NCI-H345 treated with DMSO at 0.1 percent for 48 hours (cell line): ENCODE results near the gene PRCD.
"Not testable (repeated sequence)": the region's sequence is repeated elsewhere in the genome, so short reads cannot be mapped to it uniquely, and the experiment has no call there.

Experiments
- DNase-seq: peaks from one replicate; lab custom pipeline; 2025; ENCODE audit not compliant: unreplicated experiment; lab: John Stamatoyannopoulos, UW

The PRCD gene

GRCh38 chr17:76525513-76525833 lies 14.4 kb upstream of the PRCD start:
- not testable (repeated sequence) for DNase-seq

DNA sequence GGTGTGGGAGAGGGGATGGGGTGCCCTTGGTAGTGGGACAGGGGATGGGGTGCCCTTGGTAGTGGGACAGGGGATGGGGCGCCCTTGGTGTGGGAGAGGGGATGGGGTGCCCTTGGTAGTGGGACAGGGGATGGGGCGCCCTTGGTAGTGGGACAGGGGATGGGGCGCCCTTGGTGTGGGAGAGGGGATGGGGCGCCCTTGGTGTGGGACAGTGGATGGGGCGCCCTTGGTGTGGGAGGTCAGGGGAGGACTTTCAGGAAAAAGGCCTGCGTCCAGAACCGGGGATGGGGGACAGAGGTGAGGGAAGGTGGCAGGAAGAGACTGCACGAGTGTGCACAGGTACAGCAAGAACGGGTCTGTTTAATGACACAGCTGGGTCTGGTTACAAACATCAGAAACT lies 12.8 kb upstream of the PRCD start:
- DNase-seq, result not testable (repeated sequence)

GRCh38 chr17:76527430-76528111 lies 12.3 kb upstream of the PRCD start:
- DNase-seq, result no peak

- DNase-seq, result no peak
These were observed 11.7 kb upstream of the PRCD start for GRCh38 chr17:76528156-76528527.

DNA sequence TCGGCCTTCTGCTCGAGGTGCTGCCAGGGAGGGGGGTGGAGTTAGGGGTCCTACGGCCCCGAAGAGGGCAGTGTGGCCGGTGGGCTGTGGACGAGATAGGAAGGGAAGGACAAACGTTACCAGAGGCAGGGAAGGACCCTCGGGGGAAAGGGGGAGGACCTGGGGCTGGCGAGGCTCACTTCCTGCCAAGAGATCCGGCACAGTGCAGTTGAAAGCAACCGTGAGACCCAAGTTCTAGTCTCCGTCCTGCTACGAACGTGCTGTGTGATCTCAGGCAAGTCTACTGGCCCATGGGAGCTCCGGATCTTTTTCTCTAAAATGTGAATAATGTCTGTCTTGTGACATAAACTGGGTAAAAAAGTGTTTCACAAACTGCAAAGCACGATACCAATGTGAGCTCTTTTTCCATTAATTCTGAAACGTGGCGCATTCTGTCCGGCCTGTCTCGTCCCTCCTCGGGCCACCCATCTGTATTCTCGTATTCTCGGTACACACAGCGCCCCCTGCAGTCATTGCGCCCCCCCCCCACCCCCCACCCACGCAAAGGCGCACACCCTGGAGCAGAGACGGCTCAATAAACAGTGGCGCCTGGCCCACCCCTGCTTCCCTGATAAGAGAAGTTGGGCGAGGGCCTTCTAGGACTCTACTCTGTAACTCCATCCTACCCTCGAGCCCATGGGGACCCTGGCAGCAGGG lies 11.2 kb upstream of the PRCD start:
- DNase-seq, result no peak

GRCh38 chr17:76529224-76530094 lies 10.4 kb upstream of the PRCD start:
- no peak for DNase-seq

- DNase-seq, result no peak
These were observed 9.6 kb upstream of the PRCD start for GRCh38 chr17:76530095-76530723.

DNA sequence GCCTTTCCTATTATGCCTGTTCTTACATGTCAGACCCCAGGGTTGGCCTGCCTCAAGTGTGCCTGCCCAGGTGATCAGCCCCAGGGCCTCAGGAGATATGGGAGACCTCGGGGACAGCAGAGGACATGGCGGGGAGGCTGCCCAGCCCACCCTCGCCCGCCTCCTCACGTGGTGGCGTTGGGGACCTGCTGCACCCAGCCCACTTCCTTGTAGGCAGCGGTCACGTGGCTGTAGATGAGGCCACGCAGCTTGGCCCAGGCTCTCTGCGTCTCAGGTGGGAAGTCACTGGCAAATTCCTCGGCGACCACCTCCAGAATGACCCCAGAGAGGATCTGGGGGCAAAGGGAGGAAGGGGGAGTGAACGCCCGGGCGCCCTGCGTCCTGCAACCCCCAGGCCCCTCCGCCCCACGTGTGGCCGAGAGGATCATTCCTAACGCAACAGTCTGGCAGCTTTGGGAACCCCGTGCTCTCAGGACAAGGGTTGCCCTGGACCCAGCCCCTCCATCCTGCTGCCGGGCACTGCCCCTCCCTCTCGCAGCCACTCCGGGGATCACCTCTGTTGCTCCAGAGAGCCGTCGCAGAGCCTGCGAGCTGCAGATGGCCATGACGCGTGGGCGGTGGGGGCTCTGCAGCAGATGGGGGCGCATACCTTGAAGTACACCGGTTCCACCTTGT lies 8.9 kb upstream of the PRCD start:
- no peak for DNase-seq

DNA sequence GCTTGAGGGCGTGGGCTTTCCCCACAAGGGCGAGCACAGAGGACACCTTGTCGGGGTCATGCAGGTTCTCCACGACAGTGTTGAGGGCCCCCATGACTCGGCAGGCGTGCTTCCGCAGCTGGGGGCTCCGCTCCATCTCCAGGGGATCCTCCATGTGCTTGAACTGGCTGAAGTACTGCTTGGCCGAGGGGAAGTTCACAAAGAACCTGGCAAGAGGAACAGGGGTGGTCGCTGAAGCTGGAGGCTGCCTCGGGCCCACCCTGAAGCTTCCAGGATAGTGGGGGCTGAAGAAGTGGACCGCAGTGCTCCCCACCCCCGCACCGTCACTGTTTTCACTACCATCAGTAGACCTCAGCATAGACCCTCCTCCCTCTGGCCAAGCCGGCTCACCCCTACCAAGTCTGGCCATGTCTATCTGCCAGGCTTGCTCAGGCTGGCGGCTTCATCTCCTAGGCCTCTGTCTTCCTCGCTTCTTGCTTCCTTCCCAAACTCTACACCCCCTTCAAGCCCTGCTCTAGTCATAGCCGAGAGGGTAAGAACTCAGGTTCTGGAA lies 8.3 kb upstream of the PRCD start:
- no peak for DNase-seq

DNA sequence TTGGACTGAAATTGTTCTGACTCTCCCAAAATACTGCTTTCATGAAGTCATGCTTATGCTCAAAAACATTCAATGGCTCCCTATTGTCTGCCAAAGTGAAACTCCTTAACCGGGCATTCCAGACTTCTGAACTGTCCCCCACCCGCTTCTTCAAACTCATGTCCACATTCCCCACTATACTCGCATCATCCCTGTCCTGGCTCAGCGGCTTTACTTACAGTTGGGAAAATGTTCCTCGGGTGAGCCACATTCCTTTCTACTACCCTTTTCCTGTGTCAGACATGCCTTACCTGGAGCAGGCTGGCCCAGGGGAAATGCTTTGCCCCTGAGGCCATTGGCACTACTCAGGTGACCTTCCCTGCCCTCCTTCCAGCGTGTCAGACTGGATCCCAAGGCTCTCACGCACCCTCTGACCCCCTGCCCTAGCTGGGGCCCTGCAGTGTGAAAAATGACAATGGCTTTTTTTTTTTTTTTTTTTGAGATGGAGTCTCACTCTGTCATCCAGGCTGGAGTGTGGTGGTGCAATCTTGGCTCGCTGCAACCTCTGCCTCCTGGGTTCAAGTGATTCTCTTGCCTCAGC lies 7.7 kb upstream of the PRCD start:
- DNase-seq, result no peak

DNA sequence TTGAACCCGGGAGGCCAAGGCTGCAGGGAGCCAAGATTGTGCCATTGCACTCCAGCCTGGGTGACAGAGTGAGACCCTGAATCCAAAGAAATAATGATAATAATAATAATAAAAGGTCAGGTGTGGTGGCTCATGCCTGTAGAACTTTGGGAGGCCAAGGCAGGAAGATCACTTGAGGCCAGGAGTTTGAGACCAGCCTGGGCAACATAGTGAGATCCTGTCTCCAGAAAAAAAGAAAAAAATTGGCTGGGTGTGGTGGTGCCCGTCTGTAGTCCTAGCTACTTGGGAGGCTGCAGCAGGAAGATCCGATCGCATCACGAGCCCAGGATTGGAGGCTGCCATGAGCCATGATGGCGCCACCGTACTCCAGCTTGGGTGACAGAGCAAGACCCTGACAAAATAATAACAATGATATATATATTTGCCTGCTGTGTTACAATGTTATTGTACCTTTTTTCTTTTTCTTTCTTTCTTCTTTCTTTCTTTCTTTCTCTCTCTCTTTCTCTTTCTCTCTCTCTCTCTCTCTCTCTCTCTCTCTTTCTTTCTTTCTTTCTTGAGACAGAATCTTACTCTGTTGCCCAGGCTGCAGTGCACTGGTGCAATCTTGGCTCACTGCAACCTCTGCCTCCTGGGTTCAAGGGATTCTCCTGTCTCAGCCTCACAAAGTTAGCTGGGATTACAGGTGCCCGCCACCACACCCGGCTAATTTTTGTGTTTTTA lies 6.0 kb upstream of the PRCD start:
- not testable (repeated sequence) for DNase-seq

- DNase-seq, result no peak
These were observed 4.8 kb upstream of the PRCD start for GRCh38 chr17:76534831-76535732.

DNA sequence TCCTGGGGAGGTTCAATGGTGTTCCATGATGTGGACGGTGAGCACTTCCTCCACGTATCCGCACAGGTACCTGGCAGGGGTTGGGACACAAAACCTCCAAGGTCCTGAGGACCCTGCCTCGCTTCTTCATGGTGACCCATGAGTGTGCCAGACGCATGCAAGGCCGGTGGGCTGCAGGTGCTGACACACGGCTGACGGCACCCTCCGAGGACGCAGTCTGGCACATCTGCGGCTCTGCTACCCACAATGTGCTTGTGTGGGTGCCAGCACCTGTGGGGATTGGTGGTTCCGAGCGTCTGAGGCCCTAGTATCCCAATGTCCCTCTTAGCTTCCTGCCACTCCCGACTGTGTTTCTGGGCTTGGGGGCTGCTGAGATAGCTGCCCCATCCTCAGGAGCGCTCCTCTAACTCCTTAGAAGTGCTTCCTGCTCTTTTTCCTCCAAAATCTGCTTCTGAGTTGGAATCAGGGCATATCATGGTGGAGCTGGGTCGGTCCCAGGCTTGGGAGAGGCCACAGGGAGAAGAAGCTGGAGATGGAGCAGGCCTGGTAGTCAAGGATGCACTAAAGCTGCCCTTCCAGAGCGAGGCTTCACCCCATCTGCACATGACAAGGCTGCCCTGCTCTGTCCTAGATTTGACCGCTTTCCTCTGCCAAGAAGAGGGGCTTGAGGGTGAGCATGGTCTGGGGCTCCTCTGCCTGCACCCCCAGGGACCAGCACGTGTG lies 3.9 kb upstream of the PRCD start:
- no peak for DNase-seq

- no peak for DNase-seq
These were observed 3.1 kb upstream of the PRCD start for GRCh38 chr17:76536511-76537287.

GRCh38 chr17:76537288-76537577 lies 2.6 kb upstream of the PRCD start:
- DNase-seq, result no peak

DNA sequence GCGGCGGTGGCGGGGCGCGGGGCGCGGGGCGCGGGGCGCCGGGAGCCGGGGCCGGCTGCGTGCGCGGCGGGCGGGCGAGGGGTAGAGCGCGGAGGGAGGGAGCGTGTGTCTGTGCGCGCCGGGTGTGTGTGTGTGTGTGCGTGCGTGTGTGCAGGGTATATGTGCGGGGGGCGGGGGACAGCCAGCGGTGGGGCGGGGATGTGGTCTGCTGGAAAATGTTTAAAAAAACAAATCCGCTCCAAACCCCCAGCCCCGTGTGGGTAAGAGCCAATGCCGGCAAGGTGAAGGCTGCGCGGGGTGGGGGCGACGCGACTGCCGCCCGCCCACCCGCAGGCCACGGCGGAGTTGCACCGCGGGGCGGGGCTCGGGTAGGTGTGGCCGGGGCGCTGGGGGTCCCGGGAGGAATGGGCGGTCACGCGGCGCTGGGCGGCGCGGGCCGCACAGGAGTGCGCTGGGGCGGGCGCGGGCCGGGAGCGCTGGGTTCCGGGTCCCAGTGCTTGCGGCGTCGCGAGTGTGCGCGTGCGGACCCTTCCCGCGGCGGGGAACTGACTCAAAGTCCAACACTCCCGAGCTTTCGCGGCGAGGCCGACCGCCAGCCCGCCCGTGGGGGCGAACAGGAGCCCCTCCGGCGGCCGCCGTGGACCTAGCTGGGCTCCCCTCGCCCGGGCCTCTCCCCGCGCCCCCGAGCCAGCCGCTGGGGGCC lies 2.1 kb upstream of the PRCD start, which contains the start of gene CYGB:
CYGB (minus strand) TSS at position 132 of the 703 bp plus-strand sequence. CDS start 167 bp downstream, outside the sequence.
- no peak for DNase-seq
